Esophagus muscularis mucosa (tissue), 4 donors: ENCODE measurements around the gene TMCO4. TPM values are rescaled to one million over a fixed set of nuclear protein-coding genes. Genes with fewer than 3 reads are reported as not detected.

Experiments
- DNase-seq: peaks from one replicate; pipeline ENCODE4 v3.0.0-alpha.2; 2017; ENCODE audit errors: extremely low spot score
- H3K27ac ChIP-seq, 4 donors: fragments of 200-600 bp; sonication (generic); replicated peaks in 1 of 4; 1 replicate in 3 of 4; 2 replicates in 1 of 4; pipeline ENCODE4 v1.5.1; 2016 to 2019; ENCODE audit warnings: mild to moderate bottlenecking in 1 of 4
- H3K27me3 ChIP-seq, 4 donors: fragments of 200-600 bp; sonication (generic); one replicate each; pipeline versions ENCODE4 v1.5.1 to v1.6.0; 2016 to 2019
- H3K36me3 ChIP-seq, 4 donors: fragments of 200-600 bp; sonication (generic); one replicate each; pipeline ENCODE4 v1.5.1; 2016 to 2019
- H3K4me1 ChIP-seq, 4 donors: fragments of 200-600 bp; sonication (generic); one replicate each; pipeline ENCODE4 v1.5.1; 2016 to 2019
- H3K4me3 ChIP-seq, 4 donors: fragments of 200-600 bp; sonication (generic); 1 replicate in 2 of 4; 2 replicates in 2 of 4; pipeline ENCODE4 v1.5.1; 2016 to 2019; ENCODE audit warnings: mild to moderate bottlenecking in 4 of 4, moderate library complexity in 1 of 4
- H3K9me3 ChIP-seq, 4 donors: fragments of 200-600 bp; sonication (generic); 1 replicate in 3 of 4; 2 replicates in 1 of 4; pipeline ENCODE4 v1.5.1; 2016 to 2019
- CTCF ChIP-seq, 3 experiments: fragments of 200-600 bp in 2 of 3; fragments of 450-650 bp in 1 of 3; sonication (generic) in 2 of 3; IDR thresholded peaks; one replicate each; pipeline ENCODE4 v1.5.1; 2017 to 2019; ENCODE audit warnings: antibody characterized with exemption in 3 of 3, mild to moderate bottlenecking in 2 of 3, moderate library complexity in 1 of 3
- EP300 ChIP-seq: sonication (generic); formaldehyde crosslinking; IDR thresholded peaks from one replicate; pipeline ENCODE4 v1.6.1; 2017; ENCODE audit warnings: antibody characterized with exemption
- POLR2A ChIP-seq: fragments of 450-650 bp; IDR thresholded peaks from one replicate; pipeline ENCODE4 v1.6.1; 2017; ENCODE audit warnings: antibody characterized with exemption, moderate library complexity, mild to moderate bottlenecking, low read depth
- POLR2AphosphoS5 ChIP-seq, 2 donors: sonication (generic); formaldehyde crosslinking; IDR thresholded peaks; one replicate each; pipeline ENCODE4 v1.6.1; 2017; ENCODE audit warnings: antibody characterized with exemption in 2 of 2
- WGBS: methylation state at CpG from one replicate; pipeline ENCODE4 v1.1.5; 2018; 5-methylcytosine and 5-hydroxymethylcytosine counted together
- intact Hi-C: fragments of 100-400 bp; cut with DNase I; formaldehyde crosslinking; loops from one replicate; pipeline ENCODE4 v1.15.1; 2023
- total RNA-seq, 4 donors: library from RNA; depleted of rRNA; stranded (reverse); fragments of >200 nt; gene quantifications; one replicate each; pipeline versions ENCODE4 v1.1.0 to v1.2.1, GENCODE V29; 2016

Gene TMCO4
- total RNA-seq, 4 donors from 2014 or later, result 20.8 to 34.4 (median 25.8) TPM

GRCh38 chr1:19676438-19676922 lies 123.2 kb downstream of the TMCO4 start:
- WGBS, result 22% methylated on average over 11 of the region's 13 CpGs
- Histone ChIP-seq H3K27me3 (peaks cover 0 to 33% (median 3%) of the 10 kb centered on the region in 4 donors), H3K9me3 (no peaks in the 10 kb centered on the region), H3K36me3 (peaks cover 0 to under 1% (median 0%) of the 10 kb centered on the region in 4 donors), H3K4me3 (no peak overlapping the region), H3K4me1 (no peaks in the 10 kb centered on the region), H3K27ac (no peak overlapping the region)
- peak; percentile 92 for DNase-seq
- intact Hi-C loops, result no loop called here
- TF ChIP-seq POLR2A, result no peak
- TF ChIP-seq EP300, result no peak
- peak in 1 of 2 donors; percentile 46 for TF ChIP-seq POLR2AphosphoS5 (IDR thresholded peaks at IDR 0.05)
- no peak for TF ChIP-seq CTCF (IDR thresholded peaks at IDR 0.05)

GRCh38 chr1:19675797-19676196 lies 123.9 kb downstream of the TMCO4 start:
- DNase-seq, result no peak
- H3K4me3 ChIP-seq, result no peak overlapping the region
- peaks cover 0 to 37% (median 3%) of the 10 kb centered on the region in 4 donors for H3K27me3 ChIP-seq
- intact Hi-C loops, result no loop called here
- TF ChIP-seq POLR2AphosphoS5 (IDR thresholded peaks at IDR 0.05), result no peak
- H3K4me1 ChIP-seq, result no peaks in the 10 kb centered on the region
- 62% methylated on average over 5 of the region's 5 CpGs for WGBS
- H3K36me3 ChIP-seq, result no peaks in the 10 kb centered on the region
- H3K27ac ChIP-seq, result no peak overlapping the region
- H3K9me3 ChIP-seq, result no peaks in the 10 kb centered on the region

GRCh38 chr1:19672237-19672636 lies 127.5 kb downstream of the TMCO4 start:
- TF ChIP-seq EP300 (no peak), POLR2A (no peak), POLR2AphosphoS5 (IDR thresholded peaks at IDR 0.05) (no peak), CTCF (IDR thresholded peaks at IDR 0.05) (no peak)
- Histone ChIP-seq H3K9me3 (no peaks in the 10 kb centered on the region), H3K4me1 (no peaks in the 10 kb centered on the region), H3K27ac (no peak overlapping the region), H3K36me3 (no peaks in the 10 kb centered on the region), H3K4me3 (no peak overlapping the region), H3K27me3 (peaks cover 0 to 65% (median 3%) of the 10 kb centered on the region in 4 donors)
- intact Hi-C loops, result no loop called here
- no peak for DNase-seq
- 48% methylated on average over 5 of the region's 6 CpGs for whole genome bisulfite sequencing

- H3K4me1 ChIP-seq, result peaks cover 0 to 3% (median under 1%) of the 10 kb centered on the region in 4 donors
- H3K27ac ChIP-seq, result no peak overlapping the region
- H3K36me3 ChIP-seq, result no peaks in the 10 kb centered on the region
- no peak for TF ChIP-seq EP300
- TF ChIP-seq CTCF (IDR thresholded peaks at IDR 0.05), result no peak
- TF ChIP-seq POLR2AphosphoS5 (IDR thresholded peaks at IDR 0.05), result no peak
- TF ChIP-seq POLR2A, result no peak
- peaks cover 4 to 79% (median 12%) of the 10 kb centered on the region in 4 donors for H3K27me3 ChIP-seq
- 65% methylated on average over 4 of the region's 4 CpGs for WGBS
- no peaks in the 10 kb centered on the region for H3K9me3 ChIP-seq
- H3K4me3 ChIP-seq, result no peak overlapping the region
- DNase-seq, result no peak
- intact Hi-C loops, result no loop called here
These were observed 128.9 kb downstream of the TMCO4 start for GRCh38 chr1:19670787-19671186.

- Histone ChIP-seq H3K27me3 (peaks cover 18 to 86% (median 29%) of the 10 kb centered on the region in 4 donors), H3K27ac (no peak overlapping the region), H3K9me3 (no peaks in the 10 kb centered on the region), H3K4me3 (no peak overlapping the region), H3K4me1 (peaks cover 7 to 20% (median 14%) of the 10 kb centered on the region in 4 donors), H3K36me3 (no peaks in the 10 kb centered on the region)
- intact Hi-C loops, result no loop called here
- WGBS, result 87% methylated on average over 8 of the region's 8 CpGs
- TF ChIP-seq EP300, result no peak
- TF ChIP-seq CTCF (IDR thresholded peaks at IDR 0.05), result no peak
- no peak for TF ChIP-seq POLR2A
- TF ChIP-seq POLR2AphosphoS5 (IDR thresholded peaks at IDR 0.05), result no peak
- DNase-seq, result no peak
These were observed 130.8 kb downstream of the TMCO4 start for GRCh38 chr1:19668888-19669287.
